BE2C (cell line): ENCODE results near the gene PDGFA.

Experiments used
- DNase-seq: peaks from one replicate; pipeline ENCODE4 v3.0.0-alpha.2; 2020
- H3K27me3 ChIP-seq: fragments of 250-450 bp; sonication (Bioruptor Pico); 2 replicates; pipeline ENCODE4 v1.5.1; 2020; ENCODE audit warnings: mild to moderate bottlenecking
- H3K36me3 ChIP-seq: fragments of 250-450 bp; sonication (Bioruptor Pico); 2 replicates; pipeline ENCODE4 v1.5.1; 2020; ENCODE audit warnings: mild to moderate bottlenecking
- H3K4me1 ChIP-seq: fragments of 250-450 bp; sonication (Bioruptor Pico); 2 replicates; pipeline ENCODE4 v1.5.1; 2020
- H3K4me3 ChIP-seq: 2 replicates; pipeline ENCODE4 v1.5.1; 2011; ENCODE audit warnings: low read depth, low read length
- H3K9me3 ChIP-seq: fragments of 250-450 bp; sonication (Bioruptor Pico); 2 replicates; pipeline ENCODE4 v1.5.1; 2020
- CTCF ChIP-seq: IDR thresholded peaks from 2 replicates; pipeline ENCODE4 v1.5.1; 2012; ENCODE audit warnings: mild to moderate bottlenecking, low read depth, low read length

PDGFA gene

GRCh38 chr7:515628-516027 is 4.0 kb downstream of the PDGFA start:
- no peaks in the 10 kb centered on the region for H3K9me3 ChIP-seq
- DNase-seq = no peak
- H3K27me3 ChIP-seq = peaks cover 81% of the 10 kb centered on the region
- H3K36me3 ChIP-seq = no peaks in the 10 kb centered on the region
- no peak overlapping the region for H3K4me3 ChIP-seq
- no peak for TF ChIP-seq CTCF
- no peaks in the 10 kb centered on the region for H3K4me1 ChIP-seq

DNA sequence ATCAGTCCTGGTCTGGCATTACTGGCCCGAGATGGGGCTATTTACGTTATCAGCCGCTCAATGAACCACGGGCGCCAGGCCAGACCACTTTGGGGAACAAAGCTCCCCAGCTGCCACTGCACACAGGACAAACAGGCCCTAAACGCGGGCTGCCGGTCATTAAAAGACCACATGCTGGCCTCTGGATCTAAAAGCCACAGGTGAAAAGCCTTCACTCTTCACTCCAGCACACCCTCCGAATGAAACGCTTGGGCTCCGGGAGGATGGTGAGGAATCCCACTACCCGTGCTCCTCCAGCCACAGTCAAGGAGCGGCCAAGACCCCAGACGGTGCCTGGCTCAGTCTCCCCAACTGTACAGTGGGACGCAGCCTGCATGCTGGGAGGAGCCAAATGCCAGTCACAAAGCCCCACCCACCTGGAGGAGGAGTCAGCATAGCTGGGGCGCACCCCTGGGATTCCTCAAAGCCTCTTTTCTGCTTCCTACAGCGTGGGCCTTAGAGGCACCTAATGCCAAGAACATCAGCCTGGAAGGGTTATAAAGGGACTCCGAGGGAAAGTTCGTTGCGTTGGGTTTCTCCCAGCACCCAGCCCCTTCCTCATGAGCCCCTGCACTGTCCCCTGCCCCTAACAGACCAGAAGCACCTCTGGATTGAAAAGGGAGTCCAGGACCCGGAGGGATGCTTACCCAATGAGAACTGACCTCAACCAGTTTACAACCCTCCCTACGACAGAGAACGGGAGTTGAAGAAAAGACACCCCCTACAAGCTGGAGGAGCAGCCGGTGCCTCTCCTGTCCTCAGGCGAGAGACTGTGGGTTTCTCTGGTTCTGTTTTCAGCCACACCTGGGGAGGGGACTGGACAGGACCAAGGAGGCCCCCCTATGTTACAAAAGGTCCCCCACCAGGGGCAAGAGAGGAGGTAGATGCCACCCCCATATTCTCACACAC is 4.7 kb downstream of the PDGFA start:
- no peak for DNase-seq
- Histone ChIP-seq H3K27me3 (peaks cover 76% of the 10 kb centered on the region), H3K9me3 (no peaks in the 10 kb centered on the region), H3K4me1 (no peaks in the 10 kb centered on the region), H3K36me3 (no peaks in the 10 kb centered on the region), H3K4me3 (no peak overlapping the region)
- no peak for TF ChIP-seq CTCF

GRCh38 chr7:514242-514641 is 5.4 kb downstream of the PDGFA start:
- H3K9me3 ChIP-seq = no peaks in the 10 kb centered on the region
- no peaks in the 10 kb centered on the region for H3K4me1 ChIP-seq
- no peaks in the 10 kb centered on the region for H3K36me3 ChIP-seq
- no peak overlapping the region for H3K4me3 ChIP-seq
- H3K27me3 ChIP-seq = peaks cover 74% of the 10 kb centered on the region
- no peak for DNase-seq
- TF ChIP-seq CTCF = no peak

GRCh38 chr7:513521-514166 is 6.0 kb downstream of the PDGFA start:
- peaks cover 68% of the 10 kb centered on the region for H3K27me3 ChIP-seq
- H3K4me3 ChIP-seq = no peak overlapping the region
- no peaks in the 10 kb centered on the region for H3K36me3 ChIP-seq
- TF ChIP-seq CTCF = no peak
- no peaks in the 10 kb centered on the region for H3K9me3 ChIP-seq
- H3K4me1 ChIP-seq = no peaks in the 10 kb centered on the region
- DNase-seq = no peak

- no peak overlapping the region for H3K4me3 ChIP-seq
- no peaks in the 10 kb centered on the region for H3K4me1 ChIP-seq
- no peak for TF ChIP-seq CTCF
- H3K36me3 ChIP-seq = no peaks in the 10 kb centered on the region
- no peaks in the 10 kb centered on the region for H3K9me3 ChIP-seq
- DNase-seq = no peak
- peaks cover 59% of the 10 kb centered on the region for H3K27me3 ChIP-seq
Observed at GRCh38 chr7:512541-513311, 6.9 kb downstream of the PDGFA start.
